C1 segment of cervical spinal cord (tissue), 14 donors: ENCODE data around the gene TMEM120B.
"Not testable (repeated sequence)": the region's sequence is repeated elsewhere in the genome, so short reads cannot be mapped to it uniquely, and the experiment has no call there.

Experiments
- DNase-seq, 14 donors: peaks; one replicate each; lab custom pipeline; 2025; lab: John Stamatoyannopoulos, UW

Gene TMEM120B

DNA sequence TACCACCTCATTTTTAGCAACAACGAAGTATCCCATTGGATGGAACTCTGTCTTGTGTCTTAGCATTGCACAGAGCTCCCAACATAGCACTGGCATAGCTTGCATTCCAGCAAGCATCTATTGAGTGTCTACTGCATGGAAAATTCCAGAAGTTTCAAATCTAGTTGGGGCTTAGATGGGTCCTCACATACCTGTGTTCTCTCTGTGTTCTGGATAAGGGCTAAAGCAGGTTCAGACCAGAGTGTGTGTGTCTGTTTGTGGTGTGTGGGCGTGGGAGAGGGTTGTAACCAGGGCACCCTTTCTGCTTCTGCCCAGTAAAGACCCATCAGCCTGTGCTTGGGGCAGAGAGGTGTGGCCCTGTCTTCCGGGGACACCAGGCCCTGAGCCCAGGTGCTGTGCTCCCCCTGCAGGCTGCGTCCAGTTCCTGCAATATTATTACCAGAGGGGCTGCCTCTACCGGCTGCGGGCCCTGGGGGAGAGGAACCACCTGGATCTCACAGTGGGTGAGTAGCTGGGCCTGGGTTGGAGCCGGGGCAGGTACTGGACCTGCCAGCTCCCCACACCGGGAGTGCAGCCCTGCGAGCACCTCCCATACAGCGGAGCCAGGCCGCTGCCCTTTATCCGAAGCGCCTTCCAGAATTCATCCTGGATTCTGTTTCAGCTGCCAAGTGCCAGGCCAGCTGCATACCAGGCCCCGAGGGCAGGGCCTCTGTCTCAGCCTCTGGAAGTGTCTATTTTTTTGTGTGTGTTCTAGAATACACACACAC is 60.6 kb downstream of the TMEM120B start:
- peak in 12 of 14 donors; percentile 10 to 63 (median 34) for DNase-seq

DNA sequence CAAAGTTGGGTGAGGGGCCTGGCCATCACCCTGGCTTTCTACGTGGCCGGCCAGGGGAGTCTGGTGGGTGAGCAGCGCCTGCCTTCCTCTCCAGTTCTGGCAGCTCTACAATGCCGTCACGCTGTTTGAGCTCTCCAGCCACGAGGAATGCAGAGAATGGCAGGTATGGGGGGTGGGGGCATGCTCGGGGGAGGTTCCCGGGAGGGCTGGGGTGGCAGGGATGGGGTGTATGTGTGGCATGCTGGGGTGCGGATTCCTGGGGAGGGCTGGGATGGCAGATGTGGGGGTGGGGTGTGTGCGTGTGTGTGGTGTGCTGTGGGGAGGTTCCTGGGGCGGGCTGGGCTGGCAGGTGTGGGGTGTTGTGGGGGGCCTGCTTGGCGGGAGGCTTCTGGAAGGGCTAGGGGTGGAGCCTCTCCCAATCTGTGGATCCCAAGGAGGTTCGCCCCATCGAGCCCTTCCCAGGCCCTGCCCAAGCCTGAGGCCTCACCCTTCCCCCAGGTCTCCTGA is 62.5 kb downstream of the TMEM120B start:
- no peak for DNase-seq

DNA sequence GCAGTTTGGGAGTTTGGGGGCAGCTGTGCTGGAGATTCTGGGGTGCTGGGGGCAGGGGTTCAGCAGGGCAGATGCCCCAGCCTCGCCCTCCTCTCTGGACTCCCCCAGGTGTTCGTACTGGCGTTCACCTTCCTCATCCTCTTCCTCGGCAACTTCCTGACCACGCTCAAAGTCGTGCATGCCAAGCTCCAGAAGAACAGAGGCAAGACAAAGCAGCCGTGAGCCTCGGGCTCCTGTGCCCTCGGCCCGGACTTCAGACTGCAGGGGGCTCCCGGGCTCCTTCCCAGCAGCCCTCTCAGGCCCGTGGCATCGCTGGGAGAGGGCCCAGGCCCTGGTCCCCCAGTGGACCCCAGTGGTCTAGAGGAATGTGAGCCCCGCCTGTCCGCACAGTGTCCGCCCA is 62.9 kb downstream of the TMEM120B start:
- no peak for DNase-seq

DNA sequence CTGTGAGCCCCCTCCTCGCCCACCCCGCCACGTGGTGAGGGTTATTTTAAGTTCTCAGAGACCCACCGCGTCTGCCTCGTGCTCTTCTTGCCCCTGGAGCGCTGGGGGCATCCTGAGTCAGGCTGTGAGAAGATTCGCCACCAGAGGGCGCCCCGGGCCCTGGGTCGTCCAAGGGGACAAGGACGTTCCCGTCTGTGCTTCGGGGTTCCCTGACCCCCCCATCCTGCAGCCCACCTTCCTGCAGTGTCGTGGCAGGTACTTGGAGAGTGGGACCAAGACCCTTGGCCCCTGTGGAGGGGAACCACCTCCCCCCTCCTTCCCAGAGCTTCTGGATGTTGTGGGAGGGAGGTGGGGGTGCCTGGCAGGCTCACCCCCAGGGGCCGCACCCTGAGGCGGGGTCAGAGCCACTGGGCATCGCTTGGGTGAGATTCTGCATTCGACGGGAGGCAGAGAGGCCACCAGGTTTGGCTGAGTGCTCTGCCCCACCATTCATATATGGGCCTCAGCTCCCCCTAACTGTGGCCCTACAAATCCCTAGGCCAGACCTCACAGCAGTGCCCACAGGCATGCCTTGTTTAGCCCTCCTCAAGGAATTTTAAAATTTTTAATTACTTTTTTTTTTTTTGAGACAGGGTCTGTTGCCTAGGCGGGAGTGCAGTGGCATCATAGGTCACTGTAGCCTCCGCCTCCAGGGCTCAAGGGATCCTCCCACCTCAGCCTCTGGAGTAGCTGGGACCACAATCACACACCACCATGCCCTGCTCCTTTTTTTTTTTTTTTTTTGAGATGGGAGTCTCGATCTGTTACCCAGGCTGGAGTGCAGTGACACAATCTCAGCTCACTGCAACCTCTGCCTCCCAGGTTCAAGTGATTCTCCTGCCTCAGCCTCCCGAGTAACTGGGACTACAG is 63.9 kb downstream of the TMEM120B start:
- DNase-seq = peak in 8 of 14 donors; percentile 9 to 68 (median 24)

DNA sequence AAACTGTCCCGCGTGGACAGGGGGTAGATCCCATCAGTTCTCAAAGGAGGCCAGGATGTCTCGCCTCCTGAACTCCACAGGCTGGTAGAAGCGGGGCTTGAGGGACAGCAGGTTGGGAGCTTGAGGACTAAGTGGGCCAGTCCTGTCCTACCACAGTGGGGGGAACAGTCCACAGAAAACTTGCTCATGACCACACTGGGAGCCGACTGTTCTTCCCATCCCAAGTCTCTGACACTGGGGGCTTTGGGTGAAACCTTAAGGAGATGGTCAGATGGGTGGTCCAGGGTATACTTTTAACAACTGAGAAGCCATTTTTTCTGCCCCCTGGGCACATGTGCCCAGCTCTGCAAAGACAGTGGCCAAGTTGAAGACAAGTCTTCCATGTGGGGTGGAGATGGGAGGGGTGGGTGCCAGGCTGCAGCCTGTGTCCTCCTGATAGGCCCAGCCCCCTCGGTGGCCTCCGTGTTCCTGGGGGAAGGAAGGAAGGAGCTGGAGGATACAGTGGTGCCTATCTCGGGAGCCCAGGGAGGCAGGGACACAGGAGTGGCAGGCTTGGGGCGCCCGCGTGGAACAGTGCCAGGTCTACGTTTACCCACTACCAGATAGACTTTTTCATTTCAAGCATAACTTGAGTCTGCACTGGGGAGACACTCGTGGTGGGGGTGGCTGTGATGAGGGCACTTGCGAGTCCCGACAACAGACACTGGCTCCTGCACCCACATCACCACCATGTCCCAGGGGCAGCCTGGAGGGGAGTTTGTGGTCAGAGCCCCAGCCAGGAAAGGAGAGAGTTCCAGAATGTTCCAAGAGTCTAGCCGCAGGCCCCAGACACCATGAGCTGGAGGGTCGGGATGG is 66.2 kb downstream of the TMEM120B start:
- DNase-seq = no peak

DNA sequence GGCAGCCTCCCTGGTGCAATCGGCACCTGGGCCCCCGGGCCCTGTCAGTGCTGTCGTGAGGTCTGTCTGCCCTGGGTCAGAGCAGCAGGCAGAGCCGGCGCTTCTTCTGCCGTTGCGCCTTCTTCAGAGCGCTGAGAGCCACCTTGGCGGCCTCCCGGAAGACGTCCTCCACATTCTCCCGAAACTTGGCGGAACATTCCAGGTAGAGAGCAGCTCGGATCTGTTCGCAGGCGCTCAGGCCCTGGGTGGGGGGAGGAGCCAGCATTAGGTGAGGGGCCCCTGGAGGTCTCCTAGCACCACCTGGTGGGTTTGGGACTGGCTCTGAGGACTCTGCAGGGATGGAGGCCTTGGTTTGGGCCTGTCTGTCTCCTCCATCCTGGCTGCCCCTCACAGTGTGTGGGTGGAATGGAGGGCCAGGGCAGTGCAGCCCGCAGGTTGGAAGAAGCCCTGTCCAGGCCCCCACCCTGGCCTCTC is 66.9 kb downstream of the TMEM120B start:
- DNase-seq = no peak

DNA sequence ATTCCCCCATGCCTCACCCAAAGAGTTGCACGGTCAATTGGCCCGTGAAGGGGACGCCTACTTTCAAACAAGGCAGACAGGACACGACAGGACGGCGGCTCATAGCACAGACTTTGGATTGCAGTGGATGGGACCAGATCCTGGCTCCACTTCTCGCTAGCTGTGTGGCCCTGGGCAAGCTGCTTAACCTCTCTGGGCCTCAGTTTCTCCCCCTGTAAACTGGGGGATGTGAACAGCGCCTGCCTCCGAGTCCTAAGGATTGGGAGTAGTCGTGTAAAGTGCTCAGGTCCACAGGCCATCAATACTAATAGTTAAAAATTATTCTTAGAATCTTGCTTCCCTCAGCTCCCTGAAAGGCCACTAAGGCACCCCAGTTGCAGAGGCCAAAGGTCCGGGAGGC is 67.9 kb downstream of the TMEM120B start:
- no peak for DNase-seq

DNA sequence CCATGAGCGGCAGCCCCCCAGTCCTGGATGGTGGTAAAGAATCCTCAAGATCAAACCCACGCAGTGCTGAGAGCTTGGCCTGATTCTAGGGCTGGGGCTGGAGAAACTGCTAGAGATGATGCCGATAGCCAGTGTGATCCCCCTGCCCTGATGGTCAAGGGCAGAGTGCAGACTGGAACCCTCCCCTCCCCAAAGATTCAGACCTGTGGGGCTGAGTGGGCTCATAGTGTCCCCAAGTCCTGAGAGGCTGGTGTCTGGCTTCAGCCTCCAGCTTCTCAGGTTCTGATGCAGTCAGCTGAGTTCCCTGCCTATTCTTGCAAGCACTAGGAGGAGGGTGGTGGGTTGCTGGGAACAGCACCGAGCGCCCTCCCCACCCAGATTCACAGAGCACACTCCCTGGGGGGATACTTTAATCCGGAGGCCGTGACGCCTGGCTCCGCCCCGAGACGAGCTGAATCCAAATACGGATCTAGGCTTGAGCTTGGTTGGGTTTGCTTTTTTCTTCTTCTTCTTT is 69.0 kb downstream of the TMEM120B start:
- no peak for DNase-seq

DNA sequence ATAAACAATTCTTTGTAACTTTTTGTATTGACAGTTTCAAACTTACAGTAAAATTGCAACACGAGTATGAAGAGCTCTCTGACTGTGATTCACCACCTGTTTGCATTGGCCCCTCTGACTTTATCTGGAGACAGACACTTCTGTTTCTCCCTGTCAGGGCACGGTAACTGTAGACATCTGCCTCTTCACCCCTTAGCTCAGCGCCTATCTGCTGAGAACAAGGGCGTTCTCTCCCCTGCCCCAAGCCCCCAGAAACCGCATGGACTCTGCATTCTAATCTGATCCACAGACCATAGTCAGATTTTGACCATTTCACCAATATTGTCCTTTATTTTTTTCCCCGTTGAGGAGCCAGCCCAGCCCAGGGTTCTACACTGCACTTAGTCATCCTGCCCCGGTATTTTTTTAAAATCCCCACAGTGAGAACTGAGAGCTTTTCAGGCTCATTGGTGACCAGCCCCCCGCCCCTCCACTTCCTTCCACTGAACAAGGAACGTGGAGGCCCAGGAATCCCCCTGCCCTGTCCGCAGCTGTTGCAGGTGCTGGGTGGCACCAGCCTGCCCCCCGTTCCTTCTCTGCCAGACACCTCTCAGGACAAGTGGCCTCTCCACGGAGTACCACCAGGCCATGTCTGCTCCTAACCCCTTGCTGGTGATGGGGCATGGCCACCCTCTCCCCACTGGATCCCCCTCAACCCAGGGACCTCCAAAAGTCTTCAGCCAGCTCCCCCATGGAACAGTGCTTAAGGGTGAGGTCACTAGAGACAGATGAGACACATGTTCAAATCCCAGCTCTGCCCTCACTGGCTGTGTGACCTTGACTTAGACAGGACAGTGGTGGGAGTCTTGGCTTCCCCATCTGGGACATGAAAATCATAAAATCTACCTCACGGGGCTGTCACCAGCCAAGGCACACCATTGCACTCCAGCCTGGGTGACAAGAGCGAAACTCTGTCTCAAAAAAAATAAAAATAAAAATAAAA is 69.7 kb downstream of the TMEM120B start:
- no peak for DNase-seq

DNA sequence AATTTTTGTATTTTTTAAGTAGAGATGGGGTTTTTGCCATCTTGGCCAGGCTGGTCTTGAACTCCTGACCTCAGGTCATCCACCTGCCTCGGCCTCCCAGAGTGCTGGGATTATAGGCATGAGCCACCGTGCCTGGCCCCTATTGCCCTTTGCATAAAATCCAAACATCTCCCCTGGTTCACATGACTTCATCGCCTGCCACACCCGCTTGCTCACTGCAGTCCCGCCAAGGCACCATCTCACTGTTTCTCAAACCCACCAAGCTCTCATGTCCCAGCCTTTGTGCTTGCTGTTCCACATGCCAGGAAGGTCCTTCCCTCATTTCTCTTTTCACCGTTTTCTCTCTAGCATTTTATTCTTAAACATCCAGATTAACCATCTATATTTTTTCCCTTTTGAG is 71.2 kb downstream of the TMEM120B start:
- DNase-seq = no peak

DNA sequence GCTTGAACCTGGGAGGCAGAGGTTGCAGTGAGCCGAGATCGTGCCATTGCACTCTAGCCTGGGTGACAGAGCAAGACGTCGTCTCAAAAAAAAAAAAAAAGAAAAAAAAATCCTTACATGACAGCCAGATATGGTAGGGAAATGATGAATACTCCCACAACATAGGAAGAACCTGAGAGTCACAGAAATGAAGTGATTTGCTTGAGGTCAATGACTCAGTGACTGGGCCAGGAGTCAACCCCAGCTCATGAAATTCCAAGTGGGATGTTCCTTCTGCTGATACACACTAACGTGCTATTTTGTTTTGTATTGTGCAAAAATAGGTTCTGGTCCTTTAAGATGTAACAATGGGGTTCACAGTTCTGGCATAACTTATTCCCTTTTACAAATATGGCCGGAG is 71.9 kb downstream of the TMEM120B start:
- DNase-seq = no peak

DNA sequence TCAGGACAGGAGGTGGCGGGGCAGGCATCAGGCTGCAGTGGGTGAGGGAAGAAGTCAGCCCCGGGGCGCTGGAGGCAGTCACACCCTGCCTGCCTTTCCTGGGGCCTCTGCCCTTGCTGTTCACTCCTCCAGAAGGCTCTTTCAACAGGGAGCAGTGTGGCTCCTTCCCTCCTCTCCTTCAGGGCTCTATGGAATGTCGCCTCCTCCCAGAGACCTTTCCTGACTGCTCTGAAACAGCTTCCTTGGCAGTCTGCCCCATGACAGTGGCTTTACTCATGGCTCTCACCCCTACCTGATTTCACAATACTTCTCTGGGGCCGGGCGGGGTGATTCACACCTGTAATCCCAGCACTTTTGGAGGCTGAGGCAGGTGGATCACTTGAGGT is 73.9 kb downstream of the TMEM120B start:
- DNase-seq = no peak

DNA sequence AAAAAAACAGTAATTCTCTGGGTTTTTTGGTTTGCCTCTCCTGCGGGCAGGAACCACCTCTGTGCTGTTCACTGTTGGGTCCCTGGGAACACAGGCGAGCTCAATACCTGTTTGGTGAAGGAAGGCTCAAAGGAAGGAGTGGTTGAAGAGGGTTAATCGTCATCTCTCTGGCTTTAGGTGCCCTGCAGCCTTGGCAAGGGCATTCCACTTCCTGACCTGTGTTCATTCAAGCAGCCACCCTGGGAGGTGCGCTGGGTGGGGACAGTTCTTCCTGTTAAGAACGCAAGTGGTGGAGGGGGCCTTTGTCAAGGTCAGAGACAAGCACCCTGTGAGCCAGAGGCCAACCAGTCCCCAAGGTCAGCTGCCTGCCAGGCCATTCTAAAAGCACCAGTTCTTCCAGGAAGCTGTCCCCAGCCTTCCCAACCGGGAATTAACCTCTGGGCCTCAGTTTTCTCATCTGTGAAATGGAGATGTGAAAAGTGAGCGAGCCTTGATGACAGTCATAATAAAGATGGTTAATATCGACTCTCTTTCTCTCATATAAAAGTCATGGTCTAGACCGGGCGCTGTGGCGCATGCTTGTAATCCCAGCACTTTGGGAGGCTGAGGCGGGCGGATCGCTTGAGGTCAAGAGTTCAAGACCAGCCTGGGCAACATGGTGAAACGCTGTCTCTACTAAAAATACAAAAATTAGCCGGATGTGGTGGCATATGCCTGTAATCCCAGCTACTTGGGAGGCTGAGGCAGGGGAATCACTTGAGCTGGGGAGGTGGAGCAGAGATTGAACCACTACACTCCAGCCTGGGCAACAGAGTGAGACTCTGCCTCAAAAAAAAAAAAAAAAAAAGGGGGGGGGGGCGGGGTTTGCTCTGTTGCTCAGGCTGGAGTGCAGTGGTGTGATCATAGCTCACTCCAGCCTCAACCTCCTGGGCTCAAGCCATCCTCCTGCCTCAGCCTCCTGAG is 74.8 kb downstream of the TMEM120B start:
- no peak for DNase-seq

DNA sequence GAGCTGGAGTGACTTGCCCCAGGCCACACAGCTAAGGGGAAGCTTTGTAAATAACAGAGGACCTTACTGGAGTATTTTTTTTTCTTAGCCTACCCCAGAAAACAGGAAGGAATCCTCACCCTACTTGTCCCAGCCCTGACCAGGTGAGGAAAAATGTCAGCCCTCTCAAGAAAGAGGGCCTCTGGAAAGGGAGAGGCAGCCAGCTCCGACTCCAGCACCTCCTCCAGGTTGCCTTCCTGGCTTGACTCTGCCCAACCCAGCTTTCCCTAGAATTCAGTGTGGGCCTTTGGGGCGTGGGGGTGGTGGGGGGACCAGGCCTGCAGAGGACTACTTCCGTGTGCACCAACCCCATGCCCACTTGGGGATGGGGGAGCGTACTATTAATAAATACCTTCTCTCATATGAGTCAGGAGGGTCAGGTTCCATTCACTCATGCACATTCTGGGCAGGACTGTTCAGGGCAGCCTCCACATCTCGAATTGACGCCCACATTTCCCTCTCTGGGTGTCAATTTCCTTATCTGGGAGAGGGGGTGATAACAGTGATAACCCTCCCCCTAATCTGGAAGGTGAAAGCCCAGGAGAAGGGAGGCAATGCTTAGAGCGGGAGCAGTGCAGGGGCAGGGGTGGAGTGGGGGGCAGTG is 75.7 kb downstream of the TMEM120B start:
- DNase-seq = no peak

DNA sequence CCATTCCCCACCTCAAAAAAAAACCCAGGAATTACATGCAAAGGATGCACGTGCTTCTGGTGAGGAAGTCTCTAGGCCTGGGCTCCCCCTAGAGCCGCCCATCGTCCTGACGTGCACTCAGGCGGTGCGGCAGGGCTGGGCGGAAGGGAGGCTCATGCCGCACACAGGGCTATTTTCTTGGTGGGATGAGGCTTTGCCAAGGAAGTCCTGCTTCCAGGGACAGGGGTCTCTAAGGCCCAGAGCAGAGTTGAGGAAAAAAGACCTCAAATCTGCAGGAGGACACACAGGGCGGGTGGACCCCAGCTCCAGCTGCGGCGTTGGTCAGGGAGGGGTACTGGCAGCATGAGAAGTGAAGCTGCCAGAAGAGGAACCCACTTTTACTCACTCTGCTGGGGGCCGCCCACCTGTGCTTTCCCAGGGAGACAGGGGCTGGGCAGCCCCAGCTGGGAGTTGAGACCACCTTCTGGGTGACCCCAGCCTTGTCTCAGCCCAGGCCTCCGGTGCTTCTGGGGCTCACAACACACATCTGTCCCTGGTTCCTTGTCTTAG is 76.8 kb downstream of the TMEM120B start:
- DNase-seq = peak in 3 of 14 donors; percentile 35 to 48 (median 37)

DNA sequence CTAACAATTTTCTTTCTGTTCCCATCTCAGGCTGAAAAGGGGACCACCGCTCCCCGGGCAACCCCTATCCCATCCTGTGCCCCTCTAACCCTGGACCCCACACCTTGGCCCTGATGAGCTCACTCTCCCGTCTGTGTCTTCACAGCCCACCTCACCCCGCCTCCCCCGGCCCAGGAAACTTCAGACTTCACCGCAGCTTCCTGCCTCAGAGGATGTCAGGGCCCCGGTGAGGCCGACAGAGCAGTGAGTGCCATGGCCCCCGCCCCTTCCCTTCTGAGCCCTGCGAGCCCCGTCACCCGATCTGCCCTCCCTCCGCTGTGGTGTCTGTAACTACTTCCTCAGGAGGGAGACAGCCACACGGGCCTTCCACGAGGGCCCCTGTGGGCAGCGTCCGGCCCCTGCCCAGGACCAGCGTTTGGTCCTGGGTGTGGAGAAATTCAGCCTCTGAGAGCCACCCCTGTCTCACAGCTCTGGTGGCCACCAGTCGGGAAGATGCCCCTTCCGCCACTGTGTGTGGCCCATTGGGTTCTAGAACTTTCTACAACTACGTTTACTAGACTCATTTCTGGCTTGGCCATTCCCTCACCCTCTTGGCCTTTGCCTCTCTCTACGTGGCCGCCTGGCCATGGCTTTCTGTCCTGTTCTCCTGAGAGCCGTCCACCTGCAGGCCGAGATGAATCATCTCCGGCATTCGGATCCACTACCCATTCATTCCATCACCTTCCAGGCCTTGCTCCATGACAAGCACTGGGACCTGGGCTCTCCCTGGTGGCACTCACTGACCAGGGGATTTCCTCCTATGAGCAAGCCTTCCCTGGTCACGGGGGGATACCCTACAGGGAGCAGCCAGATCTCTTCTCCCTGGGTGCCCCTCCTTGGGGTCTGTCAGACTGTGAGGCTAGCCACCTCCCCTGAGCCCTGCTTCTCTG is 77.5 kb downstream of the TMEM120B start:
- DNase-seq = peak in 10 of 14 donors; percentile 15 to 56 (median 30)

DNA sequence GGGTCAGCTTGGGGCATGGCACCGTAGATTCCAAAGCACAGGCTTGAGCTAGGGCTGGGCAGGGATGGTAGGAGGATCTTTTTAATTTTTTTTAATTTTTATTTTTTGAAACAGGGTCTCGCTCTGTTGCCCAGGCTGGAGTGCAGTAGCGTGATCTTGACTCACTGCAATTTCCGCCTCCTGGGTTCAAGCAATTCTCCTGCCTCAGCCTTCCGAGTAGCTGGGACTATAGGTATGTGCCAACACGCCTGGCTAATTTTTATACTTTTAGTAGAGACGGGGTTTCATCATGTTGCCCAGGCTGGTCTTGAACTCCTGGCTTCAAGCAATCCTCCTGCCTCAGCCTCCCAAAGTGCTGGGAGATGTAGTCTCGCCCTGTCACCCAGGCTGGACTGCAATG is 78.2 kb downstream of the TMEM120B start:
- not testable (repeated sequence) for DNase-seq
